RKO (cell line): ENCODE data around the gene SULT2B1.
A peak's percentile ranks its signal among the peaks of the same experiment; 100 is the strongest.
"Not testable (repeated sequence)": the region's sequence is repeated elsewhere in the genome, so short reads cannot be mapped to it uniquely, and the experiment has no call there.

Source experiments
- DNase-seq: peaks from one replicate; pipeline ENCODE4 v3.0.0-alpha.2; 2016; ENCODE audit warnings: low spot score

Gene SULT2B1

GRCh38 chr19:48558018-48558684 lies 6.2 kb downstream of the SULT2B1 start:
- DNase-seq, result no peak

- DNase-seq, result no peak
Observed at GRCh38 chr19:48560095-48560530, 8.1 kb downstream of the SULT2B1 start.

- DNase-seq, result no peak
Observed at GRCh38 chr19:48561412-48561811, 9.4 kb downstream of the SULT2B1 start.

GRCh38 chr19:48565090-48565489 lies 13.1 kb downstream of the SULT2B1 start:
- peak; percentile 34 for DNase-seq

DNA sequence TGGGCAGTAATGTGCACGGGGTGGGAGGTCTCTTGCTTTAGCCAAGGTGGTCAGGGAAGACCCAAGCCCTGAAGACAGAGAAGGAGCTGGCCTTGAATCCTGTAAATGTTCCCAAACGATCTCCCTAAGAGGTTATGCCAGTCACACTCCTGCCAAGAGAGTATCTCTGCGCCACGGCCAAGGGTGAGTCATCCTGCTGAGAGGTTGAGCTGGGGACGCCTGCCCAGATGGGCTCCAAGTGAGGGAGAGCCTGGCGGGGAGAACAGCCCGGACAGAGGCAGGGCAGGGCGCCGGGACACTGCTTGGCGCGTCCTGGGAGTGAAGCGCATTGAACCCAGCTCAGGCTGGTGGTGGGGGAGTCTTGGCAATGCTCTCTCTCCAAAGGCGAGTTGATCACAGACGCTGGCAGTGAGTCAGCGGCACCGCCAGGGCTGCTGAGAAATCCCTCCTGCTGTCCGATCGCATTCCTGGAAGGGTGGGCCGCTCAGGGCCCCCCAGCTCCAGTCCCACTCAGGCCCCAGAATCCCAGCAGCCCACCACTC lies 16.4 kb downstream of the SULT2B1 start:
- DNase-seq, result peak; percentile 90

- no peak for DNase-seq
Observed at GRCh38 chr19:48569814-48570213, 17.8 kb downstream of the SULT2B1 start.

DNA sequence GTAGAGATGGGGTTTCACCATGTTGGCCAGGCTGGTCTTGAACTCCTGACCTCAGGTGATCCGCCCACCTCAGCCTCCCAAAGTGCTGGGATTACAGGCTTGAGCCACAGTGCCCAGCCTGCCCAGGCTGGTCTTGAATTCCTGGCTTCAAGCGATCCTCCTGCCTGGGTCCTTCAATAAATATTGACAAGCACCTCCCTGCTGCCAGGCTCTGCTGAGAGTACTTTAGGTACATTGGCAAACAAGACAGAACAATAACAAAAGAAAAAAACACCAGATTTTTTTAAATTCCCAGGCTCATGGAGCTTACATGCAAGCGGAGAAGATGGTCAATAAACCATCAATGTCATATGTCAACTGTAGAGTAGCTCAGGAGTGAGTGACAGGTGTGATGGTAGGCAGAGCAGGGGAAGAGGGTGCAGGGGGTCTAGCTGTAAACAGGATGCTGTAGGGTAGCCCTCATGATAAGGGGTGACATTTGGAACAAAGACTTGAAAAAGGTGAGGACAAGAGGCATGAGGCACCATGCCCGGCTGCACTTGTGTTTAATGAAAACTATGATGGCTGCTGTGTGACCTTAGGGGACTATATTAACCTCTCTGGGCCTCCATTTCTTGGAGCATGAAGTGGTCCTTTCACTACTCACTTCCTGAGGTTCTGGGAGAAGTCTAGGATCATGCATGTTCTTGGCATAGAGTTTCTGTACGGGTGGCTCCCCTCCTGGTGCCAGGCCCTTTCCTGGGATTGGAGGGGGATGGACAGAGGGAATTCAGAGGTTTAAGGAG lies 19.6 kb downstream of the SULT2B1 start:
- no peak for DNase-seq

DNA sequence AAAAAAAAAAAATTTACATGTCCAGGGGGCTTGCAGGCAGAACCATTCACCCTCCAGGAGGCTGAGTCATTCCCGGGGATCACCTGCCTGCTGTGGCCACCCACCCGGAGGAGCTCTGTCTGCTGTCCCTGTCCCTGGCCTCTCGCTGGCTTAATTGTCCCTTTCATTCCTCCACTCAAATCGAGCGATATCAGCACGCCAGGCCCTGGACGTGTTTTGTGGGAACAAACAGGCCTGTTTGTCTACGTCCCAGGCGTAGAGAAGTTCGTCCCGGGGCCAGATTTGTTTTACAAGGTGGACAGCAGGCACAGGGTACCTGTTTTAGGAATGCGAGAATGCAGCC lies 21.2 kb downstream of the SULT2B1 start:
- no peak for DNase-seq

DNA sequence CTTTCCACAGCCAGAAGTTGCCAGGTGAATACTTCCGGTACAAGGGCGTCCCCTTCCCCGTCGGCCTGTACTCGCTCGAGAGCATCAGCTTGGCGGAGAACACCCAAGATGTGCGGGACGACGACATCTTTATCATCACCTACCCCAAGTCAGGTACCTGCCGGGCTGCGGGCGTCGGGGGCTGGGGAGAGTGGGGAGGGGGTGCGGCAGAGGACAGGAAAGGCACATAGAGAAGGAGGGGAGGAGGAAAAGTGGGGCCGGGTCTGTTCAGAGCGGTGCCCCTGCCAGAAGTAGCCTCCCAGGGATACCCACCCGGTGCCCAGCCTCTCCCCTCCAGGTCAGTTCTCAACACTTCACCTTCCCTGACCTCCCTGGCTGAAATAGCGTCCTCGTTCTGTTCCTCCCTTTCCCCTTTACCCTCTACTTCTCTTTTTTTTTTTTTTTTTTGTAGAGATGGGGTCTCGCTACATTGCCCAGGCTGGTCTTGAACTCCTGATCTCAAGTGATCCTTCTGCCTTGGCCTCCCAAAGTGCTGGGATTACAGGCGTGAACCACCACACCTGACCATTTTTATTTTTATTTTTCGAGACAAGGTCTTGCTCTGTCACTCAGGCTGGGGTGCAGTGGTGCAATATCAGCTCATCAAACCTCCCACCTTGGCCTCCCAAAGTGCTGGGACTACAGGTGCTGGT lies 24.1 kb downstream of the SULT2B1 start:
- DNase-seq, result no peak

GRCh38 chr19:48577908-48578307 lies 25.9 kb downstream of the SULT2B1 start:
- not testable (repeated sequence) for DNase-seq

GRCh38 chr19:48578891-48579290 lies 26.9 kb downstream of the SULT2B1 start:
- DNase-seq, result no peak

- no peak for DNase-seq
Observed at GRCh38 chr19:48582168-48582567, 30.2 kb downstream of the SULT2B1 start.

GRCh38 chr19:48587387-48587786 lies 35.4 kb downstream of the SULT2B1 start:
- DNase-seq, result no peak

DNA sequence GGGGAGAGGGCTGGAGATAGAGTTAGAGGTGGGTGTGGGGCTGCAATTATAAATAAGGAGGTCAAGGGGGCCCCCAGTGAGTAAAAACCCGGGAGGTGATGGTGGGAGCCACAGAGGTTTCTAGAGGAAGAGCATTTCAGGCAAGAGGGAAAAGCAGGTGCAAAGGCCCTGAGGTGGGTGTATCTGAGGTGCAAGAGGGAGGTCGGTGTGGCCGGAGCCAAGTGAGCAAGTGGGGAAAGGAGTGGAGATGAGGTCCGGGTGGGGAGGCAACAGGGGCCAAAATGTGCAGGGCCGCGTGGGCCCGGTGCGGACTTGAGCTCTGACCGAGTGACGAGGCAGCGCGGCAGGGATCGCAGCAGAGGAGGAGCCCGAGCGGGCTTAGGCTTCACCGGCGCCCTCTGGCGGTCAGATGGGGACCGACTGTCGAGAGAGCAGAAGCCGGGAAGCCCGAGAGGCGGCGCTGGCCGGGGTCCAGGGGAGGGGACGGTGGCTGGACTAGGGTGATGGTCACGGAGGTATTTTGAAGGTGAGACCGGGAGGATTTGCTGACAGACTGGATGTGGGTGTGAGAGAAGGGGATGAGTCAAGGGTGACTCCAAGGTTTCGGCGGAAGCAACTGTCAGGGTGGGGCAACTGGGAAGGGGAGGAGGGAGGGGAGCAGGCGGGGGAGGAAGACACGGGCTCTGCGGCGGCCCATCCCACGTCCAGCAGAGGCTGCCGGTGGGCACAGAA lies 36.9 kb downstream of the SULT2B1 start:
- peak; percentile 93 for DNase-seq

DNA sequence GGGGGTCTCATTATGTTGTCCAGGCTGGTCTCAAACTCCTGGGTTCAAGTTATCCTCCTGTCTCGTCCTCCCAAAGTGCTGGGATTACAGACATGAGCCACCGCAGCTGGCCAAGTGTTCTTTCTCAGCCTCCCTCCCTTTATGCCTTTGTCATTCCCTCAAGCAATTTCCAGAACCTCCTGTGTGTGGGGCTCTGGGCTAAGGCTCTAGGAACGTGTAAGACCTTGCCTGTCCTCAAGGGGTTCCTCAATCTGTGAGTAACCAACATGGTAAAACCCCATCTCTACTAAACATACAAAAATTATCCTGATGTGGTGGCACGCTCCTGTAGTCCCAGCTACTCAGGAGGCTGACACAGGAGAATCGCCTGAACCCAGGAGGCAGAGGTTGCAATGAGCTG lies 39.0 kb downstream of the SULT2B1 start:
- DNase-seq, result peak; percentile 67

DNA sequence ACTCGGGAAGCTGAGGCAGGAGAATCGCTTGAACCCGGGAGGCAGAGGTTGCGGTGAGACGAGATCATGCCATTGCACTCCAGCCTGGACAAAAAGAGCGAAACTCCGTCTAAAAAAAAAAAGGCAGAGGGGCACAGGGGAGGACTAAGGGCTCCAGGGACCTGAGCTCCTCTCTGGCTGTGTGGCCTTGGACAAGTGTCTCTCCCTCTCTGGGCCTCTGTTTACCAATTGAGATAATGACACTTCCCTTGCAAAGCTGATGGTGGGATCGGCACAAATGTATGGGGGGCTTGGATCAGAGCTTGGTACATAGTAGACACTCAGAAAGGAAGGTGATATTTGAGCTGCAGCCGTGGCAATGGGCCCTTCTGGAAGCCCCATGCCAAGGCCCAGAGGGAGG lies 43.2 kb downstream of the SULT2B1 start:
- no peak for DNase-seq

DNA sequence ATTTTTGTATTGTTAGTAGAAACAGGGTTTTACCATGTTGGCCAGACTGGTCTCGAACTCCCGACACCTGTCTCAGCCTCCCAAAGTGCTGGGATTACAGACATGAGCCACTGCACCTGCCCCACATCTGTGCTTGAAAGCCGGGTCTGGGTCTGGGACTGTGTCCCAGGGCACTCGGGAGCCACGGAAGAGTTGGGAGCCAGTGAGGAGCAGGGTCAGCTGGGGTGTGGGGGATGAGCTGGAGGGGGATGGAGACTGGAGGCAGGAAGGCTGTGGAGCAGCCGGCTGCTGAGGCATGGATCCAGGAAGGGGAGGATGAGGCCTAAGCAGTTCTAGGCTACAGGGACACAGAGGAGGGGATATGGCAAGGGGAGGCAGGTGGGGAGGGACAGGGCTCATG lies 43.9 kb downstream of the SULT2B1 start:
- no peak for DNase-seq

GRCh38 chr19:48596237-48596636 lies 44.3 kb downstream of the SULT2B1 start:
- no peak for DNase-seq

DNA sequence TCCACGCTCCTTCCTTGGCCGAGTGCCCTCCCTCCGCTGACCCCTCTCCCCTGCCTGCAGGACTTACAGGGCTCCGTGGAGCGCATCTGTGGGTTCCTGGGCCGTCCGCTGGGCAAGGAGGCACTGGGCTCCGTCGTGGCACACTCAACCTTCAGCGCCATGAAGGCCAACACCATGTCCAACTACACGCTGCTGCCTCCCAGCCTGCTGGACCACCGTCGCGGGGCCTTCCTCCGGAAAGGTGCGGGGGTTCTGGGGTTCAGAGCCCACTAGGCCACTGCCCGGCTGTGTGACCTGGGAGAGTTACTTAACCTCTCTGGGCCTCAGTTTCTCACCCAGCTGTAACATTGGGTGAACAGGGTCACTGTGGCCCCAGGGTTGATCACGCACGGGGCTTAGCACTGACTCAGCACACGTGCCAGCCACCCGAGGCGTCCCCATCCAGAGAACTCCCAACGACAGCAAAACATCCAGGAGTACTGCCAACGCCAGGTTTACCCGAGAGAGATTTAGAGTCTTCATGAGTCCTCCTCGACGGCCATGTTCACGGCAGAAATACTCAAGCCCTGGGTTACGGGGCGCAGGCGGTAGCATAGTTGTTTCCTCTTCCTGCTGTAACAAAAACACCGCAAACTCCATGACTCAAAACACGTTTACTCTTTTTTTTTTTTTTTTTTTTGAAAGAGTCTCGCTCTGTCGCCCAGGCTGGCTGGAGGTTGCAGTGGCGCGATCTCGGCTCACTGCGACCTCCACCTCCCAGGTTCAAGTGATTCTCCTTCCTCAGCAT lies 44.9 kb downstream of the SULT2B1 start:
- no peak for DNase-seq

GRCh38 chr19:48598996-48599700 lies 47.2 kb downstream of the SULT2B1 start:
- no peak for DNase-seq
